Lung microvascular endothelial cell (primary cell): ENCODE measurements around the gene LRRC37A2. TPM values are rescaled to one million over a fixed set of nuclear protein-coding genes. Genes with fewer than 3 reads are reported as not detected.
"Not testable (repeated sequence)": the region's sequence is repeated elsewhere in the genome, so short reads cannot be mapped to it uniquely, and the experiment has no call there.

Experiments
- DNase-seq, 2 donors: peaks; one replicate each; pipeline versions ENCODE4 v3.0.0 to v3.0.0-alpha.2; 2010; ENCODE audit warnings: low read depth in 2 of 2
- total RNA-seq: library from RNA; depleted of rRNA; stranded (reverse); fragments of >200 nt; gene quantifications from 2 replicates; pipeline ENCODE4 v1.2.1, GENCODE V29; 2014

Gene LRRC37A2
- 1.7 and 3.8 TPM in 2 replicates for total RNA-seq

GRCh38 chr17:46512168-46512567 lies at the start of gene LRRC37A2:
LRRC37A2 (plus strand) TSS chr17:46512468; CDS start chr17:46512713, 245 bp downstream.
- DNase-seq = not testable (repeated sequence)

- DNase-seq = not testable (repeated sequence)
Measured at GRCh38 chr17:46467618-46468017, 44.6 kb upstream of the LRRC37A2 start.

- DNase-seq = not testable (repeated sequence)
Measured at GRCh38 chr17:46474489-46474888, 37.8 kb upstream of the LRRC37A2 start.

GRCh38 chr17:46475583-46475982 lies 36.7 kb upstream of the LRRC37A2 start:
- not testable (repeated sequence) for DNase-seq

GRCh38 chr17:46478823-46479222 lies 33.4 kb upstream of the LRRC37A2 start:
- not testable (repeated sequence) for DNase-seq

- not testable (repeated sequence) for DNase-seq
Measured at GRCh38 chr17:46481310-46481709, 31.0 kb upstream of the LRRC37A2 start.

GRCh38 chr17:46492021-46492420 lies 20.2 kb upstream of the LRRC37A2 start:
- DNase-seq = not testable (repeated sequence)

- DNase-seq = not testable (repeated sequence)
Measured at GRCh38 chr17:46499437-46500139, 12.7 kb upstream of the LRRC37A2 start.

- DNase-seq = not testable (repeated sequence)
Measured at GRCh38 chr17:46505896-46506295, 6.4 kb upstream of the LRRC37A2 start.

GRCh38 chr17:46534716-46535115 lies 22.4 kb downstream of the LRRC37A2 start:
- not testable (repeated sequence) for DNase-seq

GRCh38 chr17:46548607-46549006 lies 36.3 kb downstream of the LRRC37A2 start:
- DNase-seq = not testable (repeated sequence)

GRCh38 chr17:46559155-46559554 lies 46.9 kb downstream of the LRRC37A2 start:
- DNase-seq = not testable (repeated sequence)

- not testable (repeated sequence) for DNase-seq
Measured at GRCh38 chr17:46560048-46560447, 47.8 kb downstream of the LRRC37A2 start.

- not testable (repeated sequence) for DNase-seq
Measured at GRCh38 chr17:46566284-46566683, 54.0 kb downstream of the LRRC37A2 start.

GRCh38 chr17:46566980-46567379 lies 54.7 kb downstream of the LRRC37A2 start:
- not testable (repeated sequence) for DNase-seq

GRCh38 chr17:46571796-46572195 lies 59.5 kb downstream of the LRRC37A2 start:
- DNase-seq = not testable (repeated sequence)

GRCh38 chr17:46579083-46580075 lies 67.1 kb downstream of the LRRC37A2 start, which contains the start of gene ARL17A:
ARL17A (minus strand) TSS chr17:46579691; CDS start chr17:46576322, 3,369 bp downstream.
- not testable (repeated sequence) for DNase-seq

- DNase-seq = not testable (repeated sequence)
Measured at GRCh38 chr17:46580082-46580481, 67.8 kb downstream of the LRRC37A2 start.

GRCh38 chr17:46585444-46585843 lies 73.2 kb downstream of the LRRC37A2 start:
- DNase-seq = not testable (repeated sequence)

- DNase-seq = not testable (repeated sequence)
Measured at GRCh38 chr17:46590157-46591146, 78.2 kb downstream of the LRRC37A2 start, which contains the start of gene NSF. NSF (plus strand) TSS chr17:46590669; CDS start chr17:46590776, 107 bp downstream.
